Measurements from ENCODE around the gene SSTR3. TPM values are rescaled to one million over a fixed set of nuclear protein-coding genes. Genes with fewer than 3 reads are reported as not detected.

The SSTR3 gene
- total RNA-seq, 1 experiment from 2014 or later, result 0.22 TPM

- H3K27me3 Mint-ChIP-seq (ENCODE audit: low read depth), result no peaks in the 10 kb centered on the region
- no peak overlapping the region for H3K27ac Mint-ChIP-seq
- peaks cover 3% of the 10 kb centered on the region; the same call in 1 of the 2 replicates for H3K4me1 Mint-ChIP-seq
- no peaks in the 10 kb centered on the region for H3K9me3 Mint-ChIP-seq
- POLR2A ChIA-PET, result no interaction called here
- no peaks in the 10 kb centered on the region for H3K36me3 Mint-ChIP-seq
- no peak overlapping the region for H3K4me3 Mint-ChIP-seq
- ATAC-seq, result no peak
- CTCF ChIA-PET, result interaction anchor here (2.0 kb wide), 1 partner anchor 55 kb away, joined by 10 read pairs; no protein-coding TSS in a partner anchor
- DNase-seq (ENCODE audit: low spot score), result no peak
- no peak for TF ChIP-seq HMGXB4 (CRISPR knock-in tag; IDR thresholded peaks at IDR 0.05)
These were observed 7.2 kb downstream of the SSTR3 start for GRCh38 chr22:37205046-37205445.

- ChIA-PET POLR2A (no interaction called here), CTCF (no interaction called here)
- TF ChIP-seq USF1 (CRISPR knock-in tag; IDR thresholded peaks at IDR 0.05), result no peak
- no peak for TF ChIP-seq NR3C1 (CRISPR knock-in tag; conservative IDR thresholded peaks at IDR 0.05; ENCODE audit: low read depth)
- TF ChIP-seq FOXK1 (CRISPR knock-in tag; IDR thresholded peaks at IDR 0.05), result no peak
- no peak for TF ChIP-seq ZNF232 (CRISPR knock-in tag; IDR thresholded peaks at IDR 0.05)
- no peak for TF ChIP-seq AR (CRISPR knock-in tag; IDR thresholded peaks at IDR 0.05)
- no peak for TF ChIP-seq KAT7 (CRISPR knock-in tag; IDR thresholded peaks at IDR 0.05; ENCODE audit: borderline replicate concordance)
- no peak for TF ChIP-seq CDX4 (CRISPR knock-in tag; IDR thresholded peaks at IDR 0.05; ENCODE audit: borderline replicate concordance)
- no peak for TF ChIP-seq CREM (CRISPR knock-in tag; IDR thresholded peaks at IDR 0.05)
- TF ChIP-seq ATF2 (CRISPR knock-in tag; IDR thresholded peaks at IDR 0.05; ENCODE audit: borderline replicate concordance, low read depth), result no peak
- TF ChIP-seq JAZF1 (CRISPR knock-in tag; IDR thresholded peaks at IDR 0.05), result no peak
- TF ChIP-seq IRF1 (CRISPR knock-in tag; IDR thresholded peaks at IDR 0.05), result no peak
- no peak for TF ChIP-seq E2F4 (CRISPR knock-in tag; IDR thresholded peaks at IDR 0.05; ENCODE audit: borderline replicate concordance, low read depth)
- TF ChIP-seq ESRRA (CRISPR knock-in tag; IDR thresholded peaks at IDR 0.05; ENCODE audit: borderline replicate concordance), result no peak
- no peak for TF ChIP-seq RORB (CRISPR knock-in tag; IDR thresholded peaks at IDR 0.05)
- TF ChIP-seq NFYB (CRISPR knock-in tag; conservative IDR thresholded peaks at IDR 0.05; ENCODE audit: low read depth), result no peak
- TF ChIP-seq GRHL2 (CRISPR knock-in tag; IDR thresholded peaks at IDR 0.05; ENCODE audit: insufficient replicate concordance, severe bottlenecking), result no peak
- TF ChIP-seq MYBL2 (CRISPR knock-in tag; IDR thresholded peaks at IDR 0.05), result no peak
- TF ChIP-seq TEAD4 (CRISPR knock-in tag; IDR thresholded peaks at IDR 0.05), result no peak
- H3K27me3 Mint-ChIP-seq (ENCODE audit: low read depth), result no peaks in the 10 kb centered on the region
- no peaks in the 10 kb centered on the region for H3K36me3 Mint-ChIP-seq
- no peak overlapping the region for H3K27ac Mint-ChIP-seq
- DNase-seq (ENCODE audit: low spot score) (no peak), ATAC-seq (no peak)
- H3K4me3 Mint-ChIP-seq, result no peak overlapping the region
- no peaks in the 10 kb centered on the region for H3K9me3 Mint-ChIP-seq
- H3K4me1 Mint-ChIP-seq, result peaks cover 6% of the 10 kb centered on the region; the same call in 1 of the 2 replicates
These were observed 8.1 kb downstream of the SSTR3 start for GRCh38 chr22:37204045-37204655.

All from WTC11 (cell line).